Skeletal muscle cell (primary cell): ENCODE results near the gene RANGRF.
A peak's percentile ranks its signal among the peaks of the same experiment; 100 is the strongest.

ENCODE experiments used
- DNase-seq: peaks from one replicate; pipeline ENCODE4 v3.0.0-alpha.2; 2010; ENCODE audit warnings: low read depth
- H3K4me3 ChIP-seq: 2 replicates; pipeline ENCODE4 v1.5.1; 2011; ENCODE audit warnings: low read depth, mild to moderate bottlenecking, control low read depth, low read length, moderate library complexity

Gene RANGRF

GRCh38 chr17:8311131-8311790 lies 22.8 kb downstream of the RANGRF start:
- DNase-seq = no peak
- no peak overlapping the region for H3K4me3 ChIP-seq

- H3K4me3 ChIP-seq = no peak overlapping the region
- no peak for DNase-seq
These were observed 23.8 kb downstream of the RANGRF start for GRCh38 chr17:8312251-8312650.

- no peak for DNase-seq
- H3K4me3 ChIP-seq = no peak overlapping the region
These were observed 24.5 kb downstream of the RANGRF start for GRCh38 chr17:8312726-8313600.

- no peak overlapping the region for H3K4me3 ChIP-seq
- DNase-seq = no peak
These were observed 26.6 kb downstream of the RANGRF start for GRCh38 chr17:8314797-8315763.

GRCh38 chr17:8315764-8316217 lies 27.3 kb downstream of the RANGRF start:
- no peak for DNase-seq
- no peak overlapping the region for H3K4me3 ChIP-seq

GRCh38 chr17:8318010-8318935 lies 29.8 kb downstream of the RANGRF start:
- DNase-seq = no peak
- no peak overlapping the region for H3K4me3 ChIP-seq

GRCh38 chr17:8320262-8320661 lies 31.8 kb downstream of the RANGRF start:
- H3K4me3 ChIP-seq = no peak overlapping the region
- DNase-seq = no peak

- H3K4me3 ChIP-seq = no peak overlapping the region
- no peak for DNase-seq
These were observed 32.5 kb downstream of the RANGRF start for GRCh38 chr17:8320990-8321389.

- H3K4me3 ChIP-seq = no peak overlapping the region
These were observed 33.6 kb downstream of the RANGRF start for GRCh38 chr17:8322061-8322460.

GRCh38 chr17:8324132-8324531 lies 35.7 kb downstream of the RANGRF start:
- DNase-seq = no peak
- no peak overlapping the region for H3K4me3 ChIP-seq

More at GRCh38 chr17:8322061-8322460, 33.6 kb downstream of the RANGRF start:
- DNase-seq = no peak

GRCh38 chr17:8324923-8325322 lies 36.5 kb downstream of the RANGRF start:
- H3K4me3 ChIP-seq = no peak overlapping the region
- DNase-seq = no peak

GRCh38 chr17:8326511-8327302 lies 38.2 kb downstream of the RANGRF start:
- DNase-seq = no peak
- H3K4me3 ChIP-seq = peak overlapping the region; percentile 37

- H3K4me3 ChIP-seq = peak overlapping the region; percentile 37
- no peak for DNase-seq
These were observed 38.8 kb downstream of the RANGRF start for GRCh38 chr17:8327303-8327649.

GRCh38 chr17:8332128-8332527 lies 43.7 kb downstream of the RANGRF start:
- no peak for DNase-seq
- no peak overlapping the region for H3K4me3 ChIP-seq

GRCh38 chr17:8332688-8333087 lies 44.2 kb downstream of the RANGRF start:
- H3K4me3 ChIP-seq = no peak overlapping the region
- DNase-seq = no peak

GRCh38 chr17:8333281-8333680 lies 44.8 kb downstream of the RANGRF start:
- H3K4me3 ChIP-seq = no peak overlapping the region
- no peak for DNase-seq

GRCh38 chr17:8337802-8338752 lies 49.6 kb downstream of the RANGRF start:
- no peak for DNase-seq
- H3K4me3 ChIP-seq = no peak overlapping the region
